OCI-LY7 (cell line): ENCODE measurements around the gene SNX15. TPM values are rescaled to one million over a fixed set of nuclear protein-coding genes. Genes with fewer than 3 reads are reported as not detected.
A peak's percentile ranks its signal among the peaks of the same experiment; 100 is the strongest.

ENCODE experiments used
- BruUV-seq: library from RNA; stranded (reverse); fragments of 400-500 nt; replicated peaks from 2 replicates; lab custom pipeline; 2021; lab: Mats Ljungman, UMichigan
- CTCF ChIA-PET: fragments of 300-600 bp; sonication (Branson Sonifier 250); formaldehyde crosslinking; loops from one replicate; lab custom pipeline; 2022; ENCODE audit warnings: antibody characterized with exemption; ENCODE audit not compliant: unreplicated experiment; lab: Charles Lee
- POLR2A ChIA-PET: fragments of 300-600 bp; sonication (Branson Sonifier 250); formaldehyde crosslinking; loops from one replicate; lab custom pipeline; 2022; ENCODE audit warnings: antibody characterized with exemption; lab: Charles Lee
- DNase-seq: peaks from one replicate; pipeline ENCODE4 v3.0.0-alpha.2; 2015; ENCODE audit warnings: low spot score
- H2AFZ ChIP-seq: fragments of 200-600 bp; sonication (generic), shearing (Covaris generic); 2 replicates; pipeline ENCODE4 v1.6.1; 2014; ENCODE audit warnings: mild to moderate bottlenecking, antibody characterized with exemption, low read length, moderate library complexity
- H3K27ac ChIP-seq: fragments of 200-600 bp; sonication (generic); 2 replicates; pipeline ENCODE4 v1.5.1; 2014; ENCODE audit warnings: mixed run types, low read depth, mild to moderate bottlenecking, moderate library complexity, low read length, inconsistent platforms; ENCODE audit not compliant: poor library complexity, severe bottlenecking
- H3K36me3 ChIP-seq: fragments of 200-600 bp; sonication (generic); 2 replicates; pipeline ENCODE4 v1.6.1; 2014; ENCODE audit warnings: mild to moderate bottlenecking, antibody characterized with exemption, low read length, moderate library complexity, mixed read lengths; ENCODE audit not compliant: insufficient read depth
- H3K4me1 ChIP-seq: fragments of 200-600 bp; sonication (generic); 2 replicates; pipeline ENCODE4 v1.5.1; 2014; ENCODE audit warnings: mild to moderate bottlenecking, low read length; ENCODE audit not compliant: insufficient read depth, poor library complexity, severe bottlenecking
- H3K4me2 ChIP-seq: fragments of 200-600 bp; sonication (generic); 2 replicates; pipeline ENCODE4 v1.6.1; 2014; ENCODE audit warnings: mild to moderate bottlenecking, low read length
- H3K4me3 ChIP-seq: fragments of 200-600 bp; sonication (generic); 2 replicates; pipeline ENCODE4 v1.5.1; 2014; ENCODE audit warnings: mild to moderate bottlenecking, low read depth, low read length; ENCODE audit not compliant: poor library complexity, severe bottlenecking
- H3K79me2 ChIP-seq: fragments of 200-600 bp; sonication (generic); 2 replicates; pipeline ENCODE4 v1.6.1; 2016; ENCODE audit warnings: low read depth, mild to moderate bottlenecking, low read length, moderate library complexity, mixed read lengths; ENCODE audit not compliant: insufficient read depth
- H3K9me2 ChIP-seq: fragments of 200-600 bp; sonication (generic); 2 replicates; pipeline ENCODE4 v1.6.1; 2016; ENCODE audit warnings: mild to moderate bottlenecking, low read length, mixed read lengths; ENCODE audit not compliant: insufficient read depth
- H3K9me3 ChIP-seq: fragments of 200-600 bp; sonication (generic); 2 replicates; pipeline ENCODE4 v1.6.1; 2014; ENCODE audit warnings: mild to moderate bottlenecking, mixed run types, low read length, mixed read lengths
- H4K20me1 ChIP-seq: fragments of 200-600 bp; sonication (generic); 2 replicates; pipeline ENCODE4 v1.6.1; 2014; ENCODE audit warnings: mild to moderate bottlenecking, antibody characterized with exemption, low read length, moderate library complexity, mixed read lengths; ENCODE audit not compliant: insufficient read depth
- EZH2phosphoT487 ChIP-seq: fragments of 200-600 bp; sonication (generic); IDR thresholded peaks from 2 replicates; pipeline ENCODE4 v1.6.1; 2018; ENCODE audit warnings: low read depth, borderline replicate concordance, mild to moderate bottlenecking, mixed run types, antibody characterized with exemption, low read length, moderate library complexity, mixed read lengths
- intact Hi-C: fragments of 100-400 bp; cut with micrococcal nuclease; formaldehyde crosslinking; loops from one replicate; pipeline ENCODE4 v1.10.0; 2022; ENCODE audit not compliant: unreplicated experiment
- total RNA-seq, 2 experiments: library from RNA; depleted of rRNA in 1 of 2; stranded (reverse); fragments of >200 nt in 1 of 2; shearing (Covaris generic) in 1 of 2; gene quantifications; 2 replicates each; pipeline ENCODE4 v1.2.3, GENCODE V29; 2014 to 2022
- TF ChIP-seq, protein P1 (sequence below): fragments of 200-600 bp; sonication (generic); conservative IDR thresholded peaks from 2 replicates; pipeline ENCODE4 v1.5.1; 2014; ENCODE audit warnings: mild to moderate bottlenecking, antibody characterized with exemption, low read length, moderate library complexity, mixed read lengths

SNX15 gene
- total RNA-seq, 2 experiments from 2014 or later, result 25.9 to 28.3 TPM

DNA sequence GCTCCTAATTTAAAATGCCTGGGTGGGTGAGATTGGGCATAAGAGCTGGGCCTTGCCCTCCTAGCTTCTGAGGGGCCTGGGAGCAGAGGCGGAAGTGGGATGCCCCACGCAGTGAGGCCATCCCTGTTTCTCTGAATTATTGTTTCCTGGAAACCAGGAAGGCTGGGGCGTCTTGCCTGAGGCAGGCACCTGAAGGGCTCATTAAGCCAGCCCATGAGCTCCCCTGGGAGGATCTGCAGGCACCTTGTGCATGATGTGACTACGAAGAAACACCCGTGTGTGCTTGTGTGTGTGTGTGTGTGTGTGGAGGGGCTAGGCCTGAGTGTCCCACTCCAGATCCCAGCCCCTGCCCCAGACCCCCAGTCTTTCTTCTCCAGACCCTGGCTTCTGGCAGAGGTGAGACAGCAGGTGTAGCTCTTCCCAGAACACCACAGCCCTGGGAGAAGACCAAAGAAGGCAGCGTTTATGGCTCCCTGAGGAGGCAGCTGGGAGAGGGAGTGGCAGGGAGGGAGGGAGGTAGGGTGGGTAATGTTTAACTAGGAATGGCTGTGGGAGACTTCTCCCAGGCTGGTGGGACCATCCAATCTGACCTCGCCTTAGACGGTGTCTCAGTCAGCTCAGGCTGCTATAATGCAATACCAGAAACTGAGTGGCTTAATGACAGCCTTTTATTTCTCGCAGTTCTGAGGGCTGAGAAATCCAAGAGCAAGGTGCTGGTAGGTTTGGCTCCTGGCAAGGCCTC, 28.4 kb upstream of the SNX15 start:
- ChIA-PET CTCF (interaction anchor here (0.5 to 0.6 kb wide), 4 partner anchors 14 to 450 kb away, joined by 3 to 6 read pairs (median 3); no protein-coding TSS in a partner anchor), POLR2A (interaction anchor here (0.9 to 2.0 kb wide), 5 partner anchors 10 to 148 kb away, joined by 3 to 6 read pairs (median 4); no protein-coding TSS in a partner anchor)
- Histone ChIP-seq H3K4me1 (peaks cover 30% of the 10 kb centered on the region), H2AFZ (peak overlapping the region; percentile 94; the same call in 1 of the 2 replicates), H3K4me2 (peak overlapping the region; percentile 57), H3K9me3 (no peaks in the 10 kb centered on the region), H3K36me3 (no peaks in the 10 kb centered on the region), H3K27ac (peak overlapping the region; percentile 47), H4K20me1 (no peaks in the 10 kb centered on the region), H3K9me2 (no peaks in the 10 kb centered on the region), H3K79me2 (no peaks in the 10 kb centered on the region), H3K4me3 (peak overlapping the region; percentile 57)
- DNase-seq, result peak; percentile 47
- intact Hi-C loops, result no loop called here
- TF ChIP-seq EZH2phosphoT487, result no peak
- TF ChIP-seq, protein P1, sequence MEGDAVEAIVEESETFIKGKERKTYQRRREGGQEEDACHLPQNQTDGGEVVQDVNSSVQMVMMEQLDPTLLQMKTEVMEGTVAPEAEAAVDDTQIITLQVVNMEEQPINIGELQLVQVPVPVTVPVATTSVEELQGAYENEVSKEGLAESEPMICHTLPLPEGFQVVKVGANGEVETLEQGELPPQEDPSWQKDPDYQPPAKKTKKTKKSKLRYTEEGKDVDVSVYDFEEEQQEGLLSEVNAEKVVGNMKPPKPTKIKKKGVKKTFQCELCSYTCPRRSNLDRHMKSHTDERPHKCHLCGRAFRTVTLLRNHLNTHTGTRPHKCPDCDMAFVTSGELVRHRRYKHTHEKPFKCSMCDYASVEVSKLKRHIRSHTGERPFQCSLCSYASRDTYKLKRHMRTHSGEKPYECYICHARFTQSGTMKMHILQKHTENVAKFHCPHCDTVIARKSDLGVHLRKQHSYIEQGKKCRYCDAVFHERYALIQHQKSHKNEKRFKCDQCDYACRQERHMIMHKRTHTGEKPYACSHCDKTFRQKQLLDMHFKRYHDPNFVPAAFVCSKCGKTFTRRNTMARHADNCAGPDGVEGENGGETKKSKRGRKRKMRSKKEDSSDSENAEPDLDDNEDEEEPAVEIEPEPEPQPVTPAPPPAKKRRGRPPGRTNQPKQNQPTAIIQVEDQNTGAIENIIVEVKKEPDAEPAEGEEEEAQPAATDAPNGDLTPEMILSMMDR, result no peak
- no TSS peak for BruUV-seq

DNA sequence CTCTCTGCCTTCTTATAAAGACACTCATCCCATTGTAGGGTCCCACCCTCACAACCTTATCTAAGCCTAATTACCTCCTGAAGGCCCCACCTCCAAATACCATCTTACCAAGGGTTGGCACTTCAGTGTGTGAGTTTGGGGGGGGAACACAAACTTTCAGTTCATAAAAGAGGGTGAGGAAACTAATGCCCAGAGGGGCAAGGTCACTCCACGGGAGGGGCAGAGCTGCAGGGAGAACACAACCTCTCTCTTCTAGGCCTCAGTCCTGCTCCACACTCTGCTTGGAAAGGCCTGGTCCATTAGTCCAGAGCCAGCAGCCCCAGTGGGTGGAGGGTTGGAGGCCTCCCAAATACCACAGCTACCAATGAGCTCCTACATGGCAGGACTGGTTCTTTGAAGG, 27.8 kb upstream of the SNX15 start:
- Histone ChIP-seq H3K4me1 (peaks cover 30% of the 10 kb centered on the region), H3K27ac (no peak overlapping the region), H3K36me3 (no peaks in the 10 kb centered on the region), H3K4me3 (no peak overlapping the region), H3K79me2 (no peaks in the 10 kb centered on the region), H3K4me2 (no peak overlapping the region), H4K20me1 (no peaks in the 10 kb centered on the region), H3K9me2 (no peaks in the 10 kb centered on the region), H2AFZ (no peak overlapping the region), H3K9me3 (no peaks in the 10 kb centered on the region)
- TF ChIP-seq, protein P1, result no peak
- no peak for TF ChIP-seq EZH2phosphoT487
- CTCF ChIA-PET, result no interaction called here
- BruUV-seq, result no TSS peak
- intact Hi-C loops, result no loop called here
- DNase-seq, result no peak
- POLR2A ChIA-PET, result interaction anchor here (1.2 kb wide), 1 partner anchor 27 kb away, joined by 3 read pairs; no protein-coding TSS in a partner anchor

DNA sequence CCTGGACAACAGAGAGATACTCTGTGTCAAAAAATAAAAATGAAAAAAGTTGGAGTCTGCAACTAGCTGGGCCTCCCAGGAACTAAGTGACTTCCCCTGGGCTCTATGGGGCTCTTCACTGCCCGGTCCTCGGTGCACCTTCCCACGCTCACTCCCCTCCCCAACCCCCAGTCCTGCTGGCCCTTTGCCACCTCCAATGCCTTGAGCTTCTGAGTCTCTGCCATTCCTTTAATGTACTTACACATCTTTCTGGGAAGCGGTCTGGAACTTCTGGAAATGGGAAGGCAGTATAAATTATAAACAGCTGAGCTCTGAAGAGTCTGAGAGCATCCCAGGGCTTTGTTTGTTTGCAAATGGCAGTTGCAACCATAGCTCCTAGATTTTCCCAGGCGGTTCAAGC, 24.5 kb upstream of the SNX15 start:
- H3K79me2 ChIP-seq, result no peaks in the 10 kb centered on the region
- no peak for TF ChIP-seq EZH2phosphoT487
- TF ChIP-seq, protein P1, result no peak
- CTCF ChIA-PET, result interaction anchor here (1.3 kb wide), 1 partner anchor 10 kb away, joined by 4 read pairs; no protein-coding TSS in a partner anchor
- no peak overlapping the region for H2AFZ ChIP-seq
- no peak overlapping the region for H3K27ac ChIP-seq
- H4K20me1 ChIP-seq, result no peaks in the 10 kb centered on the region
- H3K9me2 ChIP-seq, result no peaks in the 10 kb centered on the region
- intact Hi-C loops, result no loop called here
- no peaks in the 10 kb centered on the region for H3K36me3 ChIP-seq
- peaks cover 14% of the 10 kb centered on the region for H3K4me1 ChIP-seq
- DNase-seq, result no peak
- H3K4me3 ChIP-seq, result no peak overlapping the region
- no TSS peak for BruUV-seq
- H3K9me3 ChIP-seq, result no peaks in the 10 kb centered on the region
- H3K4me2 ChIP-seq, result no peak overlapping the region
- POLR2A ChIA-PET, result interaction anchor here (2.1 kb wide), 1 partner anchor 10 kb away, joined by 13 read pairs; no protein-coding TSS in a partner anchor
